ENCODE measurements around the gene KIAA0513.

Gene KIAA0513

GRCh38 chr16:85098565-85098964 lies 71.0 kb downstream of the KIAA0513 start:
- no peak for DNase-seq (ENCODE audit: low read depth)

GRCh38 chr16:85100265-85100664 lies 72.7 kb downstream of the KIAA0513 start:
- H3K4me3 ChIP-seq (ENCODE audit: low read length) = no peak overlapping the region
- DNase-seq (ENCODE audit: low read depth) = no peak
- TF ChIP-seq CTCF (IDR thresholded peaks at IDR 0.05; ENCODE audit: insufficient read depth, low read depth, low read length, missing control alignments) = no peak

More at GRCh38 chr16:85098565-85098964, 71.0 kb downstream of the KIAA0513 start:
- H3K4me3 ChIP-seq (ENCODE audit: low read length) = no peak overlapping the region
- no peak for TF ChIP-seq CTCF (IDR thresholded peaks at IDR 0.05; ENCODE audit: insufficient read depth, low read depth, low read length, missing control alignments)

- DNase-seq (ENCODE audit: low read depth) = no peak
- H3K4me3 ChIP-seq (ENCODE audit: low read length) = no peak overlapping the region
- TF ChIP-seq CTCF (IDR thresholded peaks at IDR 0.05; ENCODE audit: insufficient read depth, low read depth, low read length, missing control alignments) = no peak
Observed at GRCh38 chr16:85101956-85102630, 74.5 kb downstream of the KIAA0513 start.

GRCh38 chr16:85103114-85104079 lies 75.8 kb downstream of the KIAA0513 start:
- H3K4me3 ChIP-seq (ENCODE audit: low read length) = no peak overlapping the region
- no peak for TF ChIP-seq CTCF (IDR thresholded peaks at IDR 0.05; ENCODE audit: insufficient read depth, low read depth, low read length, missing control alignments)
- no peak for DNase-seq (ENCODE audit: low read depth)

- TF ChIP-seq CTCF (IDR thresholded peaks at IDR 0.05; ENCODE audit: insufficient read depth, low read depth, low read length, missing control alignments) = no peak
- DNase-seq (ENCODE audit: low read depth) = no peak
- H3K4me3 ChIP-seq (ENCODE audit: low read length) = no peak overlapping the region
Observed at GRCh38 chr16:85104147-85104546, 76.6 kb downstream of the KIAA0513 start.

- peak; percentile 17 for DNase-seq (ENCODE audit: low read depth)
- TF ChIP-seq CTCF (IDR thresholded peaks at IDR 0.05; ENCODE audit: insufficient read depth, low read depth, low read length, missing control alignments) = no peak
- no peak overlapping the region for H3K4me3 ChIP-seq (ENCODE audit: low read length)
Observed at GRCh38 chr16:85104821-85105391, 77.3 kb downstream of the KIAA0513 start.

Data from epithelial cell of esophagus (primary cell).